ENCODE data around the gene BRIX1.
A peak's percentile ranks its signal among the peaks of the same experiment; 100 is the strongest.
"Not testable (repeated sequence)": the region's sequence is repeated elsewhere in the genome, so short reads cannot be mapped to it uniquely, and the experiment has no call there.

Gene BRIX1

DNA sequence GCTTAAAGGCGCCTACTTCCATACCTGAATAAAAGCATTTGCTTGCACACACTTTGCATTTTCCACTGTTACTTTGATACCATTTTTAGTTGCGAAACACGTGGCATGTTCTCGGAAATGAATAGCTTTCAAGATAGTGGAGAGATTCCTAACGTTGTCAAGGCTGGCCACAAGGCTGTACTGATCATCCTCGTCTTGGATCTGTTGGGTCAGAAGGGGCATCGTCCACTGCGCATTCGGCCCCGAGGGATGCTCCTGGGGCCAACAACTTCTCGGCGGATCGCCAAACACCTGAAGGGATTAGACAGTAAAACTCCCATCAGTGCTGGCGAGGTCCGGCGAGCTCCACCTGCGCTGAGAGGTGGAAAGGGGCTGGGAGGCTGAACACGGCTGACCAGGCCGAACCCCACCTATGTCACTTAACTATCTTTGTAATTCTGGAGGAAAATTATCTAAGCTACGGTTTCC lies 806 bp upstream of the BRIX1 start:
- DNase-seq (ENCODE audit: insufficient read length, low spot score), result no peak
- peak; percentile 53 for FAIRE-seq

GRCh38 chr5:34915856-34916192 lies 313 bp downstream of the BRIX1 start:
- FAIRE-seq (no peak), DNase-seq (ENCODE audit: insufficient read length, low spot score) (no peak)

DNA sequence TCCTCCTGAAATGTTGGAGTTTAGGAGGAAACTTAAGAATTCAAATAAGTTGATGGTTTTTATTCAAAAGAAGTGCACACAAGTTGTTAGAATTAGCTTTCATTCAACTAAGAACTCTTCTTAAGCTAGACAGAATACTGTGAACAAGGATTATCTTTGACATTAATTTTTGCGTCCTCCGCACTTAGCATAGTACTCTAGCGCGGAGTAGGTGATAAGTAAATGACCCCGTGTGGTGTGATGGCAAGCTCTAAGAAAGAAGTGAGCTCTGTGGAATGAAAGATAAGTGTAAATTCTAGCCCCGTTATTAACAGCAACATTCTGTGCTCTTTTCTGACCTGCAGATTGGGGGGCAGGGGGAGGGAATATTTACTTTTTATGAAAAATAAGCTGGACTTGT lies 1.0 kb downstream of the BRIX1 start:
- no peak for DNase-seq (ENCODE audit: insufficient read length, low spot score)
- no peak for FAIRE-seq

DNA sequence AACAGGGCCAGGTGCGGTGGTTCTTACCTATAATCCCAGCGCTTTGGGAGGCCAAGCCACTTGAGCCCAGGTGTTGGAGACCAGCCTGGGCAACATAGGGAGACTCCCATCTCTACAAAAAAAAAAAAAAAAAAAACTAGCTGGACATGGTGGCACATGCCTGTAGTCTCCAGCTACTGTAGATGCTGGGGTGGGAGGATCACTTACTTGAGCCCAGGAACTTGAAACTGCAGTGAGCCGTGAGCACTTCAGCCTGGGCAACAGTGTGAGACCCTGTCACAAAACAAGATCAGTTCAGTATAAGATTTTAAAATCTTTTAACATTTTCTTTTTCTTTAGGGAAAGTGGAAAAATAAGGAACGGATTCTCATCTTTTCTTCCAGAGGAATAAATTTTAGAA lies 2.5 kb downstream of the BRIX1 start:
- no peak for FAIRE-seq
- no peak for DNase-seq (ENCODE audit: insufficient read length, low spot score)

GRCh38 chr5:34919077-34919476 lies 3.6 kb downstream of the BRIX1 start:
- DNase-seq (ENCODE audit: insufficient read length, low spot score), result no peak
- FAIRE-seq, result no peak

- not testable (repeated sequence) for FAIRE-seq; DNase-seq (ENCODE audit: insufficient read length, low spot score)
Observed at GRCh38 chr5:34923256-34923655, 7.7 kb downstream of the BRIX1 start.

DNA sequence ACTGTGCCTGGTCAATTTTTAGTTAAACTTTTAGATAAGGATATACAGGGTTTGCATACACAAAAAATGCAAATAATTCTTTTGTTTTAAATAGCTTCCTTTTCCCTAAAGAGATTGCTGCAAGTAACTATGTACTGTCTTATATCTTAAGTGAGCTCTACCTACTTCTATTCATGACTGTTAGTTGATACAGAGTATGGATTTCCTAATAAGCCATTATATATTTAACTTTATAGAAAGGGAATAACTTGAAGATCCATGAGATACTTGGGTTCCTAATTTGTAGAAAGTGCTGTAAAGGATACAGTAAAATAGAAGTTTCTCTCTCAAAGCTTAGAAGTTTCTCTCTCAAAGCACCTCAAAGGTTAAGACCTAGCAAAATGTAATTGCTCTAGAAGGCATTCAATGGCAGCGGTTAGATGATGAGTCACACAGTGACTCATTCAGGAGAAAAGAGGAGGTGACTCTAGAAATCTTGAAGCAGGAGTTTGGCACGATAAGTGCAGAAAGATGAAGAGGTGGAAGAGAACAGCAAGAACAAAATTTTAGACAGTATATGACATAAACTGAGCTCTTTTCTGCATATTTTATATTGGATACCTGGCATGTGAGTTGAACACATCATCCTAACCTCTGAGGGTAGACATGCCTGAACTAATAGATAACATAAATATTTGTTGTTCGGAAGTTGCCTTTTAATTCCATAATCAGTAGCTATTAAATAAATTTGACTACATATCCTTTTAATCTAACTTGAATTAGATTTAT lies 8.4 kb downstream of the BRIX1 start:
- DNase-seq (ENCODE audit: insufficient read length, low spot score), result no peak
- FAIRE-seq, result no peak

- DNase-seq (ENCODE audit: insufficient read length, low spot score) (no peak), FAIRE-seq (no peak)
Observed at GRCh38 chr5:34924462-34924765, 8.9 kb downstream of the BRIX1 start.

DNA sequence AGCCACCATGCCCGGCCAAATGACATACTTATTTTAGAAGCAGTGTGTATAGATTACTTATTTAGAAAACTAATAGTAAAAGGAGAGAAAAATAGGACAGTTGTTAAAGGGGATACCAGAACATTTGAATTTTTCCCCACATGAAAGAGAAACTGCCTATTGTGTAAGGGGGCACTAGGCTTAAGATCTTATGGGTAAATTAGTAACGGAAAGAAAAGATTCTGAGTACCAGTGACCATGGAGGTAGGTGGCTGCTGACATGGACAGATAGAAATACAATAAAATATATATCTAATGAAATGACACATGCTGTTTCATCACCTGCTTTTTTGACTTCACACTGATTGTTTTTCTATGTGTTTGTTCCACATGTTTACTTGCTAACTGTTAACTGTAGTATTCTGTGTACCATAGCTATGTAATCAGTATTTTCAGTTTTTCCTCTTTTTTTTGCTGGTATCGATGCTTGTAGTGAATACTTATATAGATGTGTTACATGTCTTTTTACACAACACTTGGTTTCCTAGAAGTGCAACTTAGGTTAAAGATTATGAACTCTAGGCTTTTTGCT lies 10.9 kb downstream of the BRIX1 start:
- DNase-seq (ENCODE audit: insufficient read length, low spot score) (no peak), FAIRE-seq (no peak)

DNA sequence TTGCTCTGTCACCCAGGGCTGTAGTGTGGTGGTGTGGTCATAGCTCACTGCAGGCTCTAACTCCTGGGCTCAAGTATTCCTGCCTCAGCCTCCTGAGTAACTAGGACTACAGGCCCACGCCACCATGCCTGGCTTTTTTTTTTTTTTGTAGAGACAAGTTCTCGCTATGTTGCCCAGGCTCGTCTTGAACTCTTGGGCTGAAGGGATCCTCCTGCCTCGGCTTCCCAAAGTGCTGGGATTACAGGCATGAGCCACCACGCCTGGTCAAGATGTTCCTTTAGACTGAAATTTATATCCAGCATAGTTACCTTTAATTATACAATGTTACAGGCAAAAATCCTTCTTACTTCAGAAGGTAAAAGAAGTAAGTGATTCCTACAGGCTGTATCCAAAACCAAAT lies 12.3 kb downstream of the BRIX1 start:
- no peak for FAIRE-seq
- DNase-seq (ENCODE audit: insufficient read length, low spot score), result no peak

DNA sequence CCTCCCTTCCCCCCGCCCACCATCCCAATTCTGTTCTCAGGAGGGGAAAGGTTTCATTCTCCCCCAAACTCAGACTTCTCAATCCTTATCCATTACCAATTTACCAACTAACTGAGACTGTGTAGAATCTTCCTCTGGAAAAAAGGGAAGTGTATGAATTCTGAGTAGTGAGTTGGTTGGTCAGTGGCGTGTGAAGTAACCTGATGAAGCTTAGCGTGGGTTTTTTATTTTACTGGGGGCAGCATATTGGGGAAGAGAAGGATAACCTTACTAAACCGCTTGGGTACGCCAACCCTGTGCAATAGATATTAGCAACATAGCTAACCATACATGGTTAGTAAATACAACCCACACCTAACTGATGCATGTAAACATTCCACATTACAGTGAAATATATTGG lies 12.8 kb downstream of the BRIX1 start:
- FAIRE-seq, result no peak
- no peak for DNase-seq (ENCODE audit: insufficient read length, low spot score)

DNA sequence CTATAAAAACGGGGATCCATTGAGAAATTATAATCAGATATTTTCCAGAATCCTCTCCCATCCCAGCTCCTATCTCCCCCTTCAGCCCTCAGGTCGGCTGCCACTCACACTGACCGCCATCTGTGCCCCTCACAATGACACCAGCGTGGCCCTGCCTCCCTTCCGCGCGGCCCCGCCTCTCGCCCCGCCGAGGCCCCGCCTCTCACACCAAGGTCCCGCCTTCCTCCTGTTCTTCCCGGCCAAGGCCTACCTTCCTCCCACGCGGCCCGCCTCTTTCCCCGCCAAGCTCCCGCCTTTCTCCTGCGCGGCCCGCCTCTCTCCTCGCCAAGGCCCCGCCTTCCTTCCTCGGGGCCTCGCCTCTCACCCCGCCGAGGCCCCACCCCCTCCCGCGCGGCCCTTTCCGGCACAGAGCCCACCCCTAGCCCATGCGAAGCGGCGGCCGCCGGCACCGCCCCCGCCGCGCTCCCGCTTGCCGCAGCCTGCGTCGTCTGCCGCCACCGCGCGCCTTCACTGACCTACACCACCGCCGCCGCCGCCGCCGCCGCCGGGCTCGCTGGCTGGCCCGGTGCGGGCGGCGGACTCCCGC lies 13.7 kb downstream of the BRIX1 start, which contains the start of gene DNAJC21:
TSS of gene DNAJC21 (plus strand) at position 426 of the 586 bp plus-strand sequence. CDS start 261 bp downstream, outside the sequence.
- DNase-seq (ENCODE audit: insufficient read length, low spot score), result peak; percentile 95
- FAIRE-seq, result peak; percentile 92

DNA sequence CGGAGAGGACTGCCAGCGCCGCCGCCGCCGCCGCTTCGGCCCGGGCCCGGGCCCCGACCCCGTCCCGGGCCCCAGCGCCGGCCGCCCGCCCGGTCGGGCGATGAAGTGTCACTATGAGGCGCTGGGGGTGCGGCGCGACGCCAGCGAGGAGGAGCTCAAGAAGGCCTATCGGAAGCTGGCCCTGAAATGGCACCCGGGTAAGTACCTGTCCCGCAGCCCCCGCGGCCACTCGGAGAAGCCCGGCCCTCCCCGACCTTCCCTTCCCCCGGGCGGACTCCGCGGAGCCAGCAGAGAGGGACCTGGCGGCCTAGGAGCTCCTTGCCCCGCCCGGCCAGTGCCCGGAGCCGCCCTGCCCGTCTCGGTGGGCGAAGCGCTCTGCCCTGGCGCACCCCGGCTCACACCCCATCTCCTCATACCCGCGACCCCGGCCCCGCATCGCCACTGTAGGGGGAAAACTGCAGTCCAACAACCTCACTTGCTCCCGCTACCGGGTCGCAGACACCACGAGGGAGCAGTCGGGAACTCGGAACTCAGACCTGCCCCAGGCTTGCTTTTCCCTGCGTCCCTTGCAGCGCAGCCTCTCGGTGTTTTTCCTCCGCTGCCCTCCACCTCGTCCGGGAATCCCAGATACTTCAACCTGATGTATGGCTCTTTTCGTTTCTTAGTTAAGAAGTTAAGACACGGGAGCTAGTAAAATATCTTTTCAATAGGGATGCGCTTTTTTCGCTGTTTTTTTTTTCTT lies 14.4 kb downstream of the BRIX1 start:
- peak; percentile 62 for FAIRE-seq
- peak; percentile 81 for DNase-seq (ENCODE audit: insufficient read length, low spot score)

GRCh38 chr5:34930462-34930844 lies 14.9 kb downstream of the BRIX1 start:
- FAIRE-seq (no peak), DNase-seq (ENCODE audit: insufficient read length, low spot score) (no peak)

DNA sequence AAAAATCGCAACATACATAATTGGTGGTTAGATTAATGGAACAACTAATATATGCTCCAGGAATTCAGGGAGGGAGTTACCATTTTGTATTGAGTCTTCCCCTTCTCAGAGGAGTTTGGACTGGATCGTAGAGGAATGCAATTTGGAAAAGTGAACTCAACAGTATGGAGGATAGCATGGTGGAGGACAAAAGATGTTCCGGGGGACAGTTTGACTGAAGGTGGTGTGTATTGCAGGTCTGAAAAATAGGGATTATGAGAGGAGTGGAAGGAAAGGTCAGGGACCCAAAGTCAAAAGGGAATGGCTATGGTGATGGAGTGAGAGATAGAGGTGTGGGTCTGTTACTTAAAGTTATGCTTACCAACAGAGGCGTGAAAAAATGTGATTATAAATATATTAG lies 15.4 kb downstream of the BRIX1 start:
- no peak for FAIRE-seq

DNA sequence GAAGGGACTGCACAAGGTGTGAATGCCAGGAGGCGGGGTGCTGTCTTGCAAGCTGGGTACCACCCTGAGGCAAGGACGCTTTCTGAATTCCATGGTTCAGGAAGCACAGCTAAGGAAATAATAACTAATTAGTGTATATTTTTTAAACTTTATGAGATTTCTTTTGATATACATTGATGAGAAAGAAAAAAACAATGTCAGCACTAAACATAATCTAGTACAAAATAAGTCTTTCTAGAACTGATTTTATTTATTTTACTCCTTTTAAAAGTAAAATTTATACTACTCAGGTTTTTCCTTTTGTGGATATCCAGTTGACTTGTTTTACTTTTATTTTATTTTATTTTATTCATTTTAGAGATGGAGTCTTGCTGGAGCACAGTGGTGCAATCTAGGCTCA lies 17.4 kb downstream of the BRIX1 start:
- DNase-seq (ENCODE audit: insufficient read length, low spot score), result no peak
- no peak for FAIRE-seq

More for the DNA sequence above, 15.4 kb downstream of the BRIX1 start:
- no peak for DNase-seq (ENCODE audit: insufficient read length, low spot score)

DNA sequence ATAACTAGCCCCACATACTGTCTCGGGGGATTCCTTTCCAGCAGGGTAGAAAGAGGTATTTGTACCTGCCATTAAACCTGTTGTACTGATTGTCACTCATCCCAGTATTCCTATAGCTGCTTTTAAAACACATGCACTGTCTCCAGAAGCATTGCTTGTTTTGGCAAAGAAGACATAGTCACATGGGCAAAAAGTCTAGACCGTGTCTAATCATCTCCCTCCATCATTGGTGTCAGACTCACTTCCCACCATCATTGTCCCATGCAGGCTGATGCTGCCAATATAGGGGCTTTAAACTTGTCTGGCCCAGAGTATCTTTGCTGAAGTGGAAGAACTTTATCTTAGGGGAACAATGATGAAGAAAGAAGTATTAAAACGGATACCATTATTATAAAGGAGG lies 26.4 kb downstream of the BRIX1 start:
- FAIRE-seq, result no peak
- no peak for DNase-seq (ENCODE audit: insufficient read length, low spot score)

DNA sequence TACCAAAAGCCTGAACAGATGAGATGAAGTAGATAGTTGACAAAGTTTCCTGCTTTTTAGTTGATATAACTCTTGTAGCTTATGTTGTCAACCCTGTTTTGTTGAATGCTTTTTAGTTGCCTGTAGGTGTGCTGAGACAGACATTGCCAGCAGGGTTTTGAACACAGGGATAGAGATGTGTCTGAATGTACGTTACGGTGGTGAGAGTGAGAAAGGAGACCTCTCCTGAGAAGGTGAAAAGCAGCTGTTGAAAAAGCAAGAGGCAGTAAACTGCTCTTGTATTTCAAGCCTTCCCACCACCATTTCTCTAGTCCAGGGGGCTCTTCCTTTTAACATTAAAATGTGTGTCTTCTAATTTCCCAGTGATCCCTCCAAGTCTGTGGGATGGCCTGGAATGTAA lies 28.5 kb downstream of the BRIX1 start:
- no peak for DNase-seq (ENCODE audit: insufficient read length, low spot score)
- no peak for FAIRE-seq

DNA sequence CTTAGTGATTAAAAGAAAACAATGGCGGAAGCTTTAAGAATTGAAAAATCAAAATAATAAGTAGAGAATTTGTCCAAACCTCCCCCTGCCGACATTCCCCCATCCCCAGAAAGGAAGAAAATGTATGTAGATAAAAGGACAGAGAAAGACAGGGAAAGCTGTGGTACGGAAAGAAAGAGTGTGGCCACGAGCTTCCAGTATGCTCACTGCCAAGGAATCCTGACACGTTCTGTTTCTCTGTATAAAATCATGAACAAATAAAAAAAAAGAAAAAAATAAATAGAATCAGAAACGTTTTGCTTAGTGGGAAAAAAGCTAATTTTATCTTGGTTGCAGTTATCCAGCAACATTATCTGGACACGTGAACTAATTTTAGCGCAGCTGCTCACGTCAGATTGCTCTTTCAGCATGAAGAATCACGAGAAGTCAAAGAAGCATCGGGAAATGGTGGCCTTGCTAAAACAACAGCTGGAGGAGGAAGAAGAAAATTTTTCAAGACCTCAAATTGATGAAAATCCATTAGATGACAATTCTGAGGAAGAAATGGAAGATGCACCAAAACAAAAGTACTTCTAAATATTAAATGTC lies 29.0 kb downstream of the BRIX1 start:
- FAIRE-seq (no peak), DNase-seq (ENCODE audit: insufficient read length, low spot score) (no peak)

DNA sequence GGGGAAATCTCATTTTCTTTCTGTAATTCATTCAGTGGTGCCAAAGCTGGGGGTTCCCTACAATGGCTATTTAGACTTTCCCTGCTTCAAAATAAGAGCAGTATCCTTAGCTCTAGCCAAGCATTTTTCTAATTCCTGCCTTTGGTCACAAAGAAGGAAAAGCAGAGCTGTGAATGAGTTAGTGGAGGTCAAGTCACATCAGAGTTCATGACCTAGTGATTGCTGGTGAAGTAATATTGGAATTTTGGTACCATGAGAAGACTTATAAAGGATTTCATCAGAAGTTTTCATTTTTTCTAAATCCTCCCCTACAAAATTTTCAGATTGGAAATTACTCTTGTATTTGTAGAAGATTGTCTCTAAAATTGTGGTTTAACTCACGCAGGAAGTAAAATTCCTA lies 41.8 kb downstream of the BRIX1 start:
- FAIRE-seq (no peak), DNase-seq (ENCODE audit: insufficient read length, low spot score) (no peak)

All from GM19239 (cell line).